ENCODE data around the gene GRB10.

GRCh38 chr7:50595491-50596102 lies 187.1 kb downstream of the GRB10 start:
- TF ChIP-seq NPAS2 (CRISPR knock-in tag; IDR thresholded peaks at IDR 0.05; ENCODE audit: borderline replicate concordance) (no peak), POLR2A (IDR thresholded peaks at IDR 0.05; ENCODE audit: low read length) (no peak), EP300 (IDR thresholded peaks at IDR 0.05) (no peak), HOXA7 (CRISPR knock-in tag; IDR thresholded peaks at IDR 0.05) (no peak), RFX5 (IDR thresholded peaks at IDR 0.05) (no peak), RCOR1 (IDR thresholded peaks at IDR 0.05; ENCODE audit: low read depth, low read length) (no peak), JUN (IDR thresholded peaks at IDR 0.05) (no peak), MAFK (IDR thresholded peaks at IDR 0.05; ENCODE audit: partially characterized antibody) (no peak), CBX8 (IDR thresholded peaks at IDR 0.05) (no peak)
- TF ChIP-seq, protein P1, sequence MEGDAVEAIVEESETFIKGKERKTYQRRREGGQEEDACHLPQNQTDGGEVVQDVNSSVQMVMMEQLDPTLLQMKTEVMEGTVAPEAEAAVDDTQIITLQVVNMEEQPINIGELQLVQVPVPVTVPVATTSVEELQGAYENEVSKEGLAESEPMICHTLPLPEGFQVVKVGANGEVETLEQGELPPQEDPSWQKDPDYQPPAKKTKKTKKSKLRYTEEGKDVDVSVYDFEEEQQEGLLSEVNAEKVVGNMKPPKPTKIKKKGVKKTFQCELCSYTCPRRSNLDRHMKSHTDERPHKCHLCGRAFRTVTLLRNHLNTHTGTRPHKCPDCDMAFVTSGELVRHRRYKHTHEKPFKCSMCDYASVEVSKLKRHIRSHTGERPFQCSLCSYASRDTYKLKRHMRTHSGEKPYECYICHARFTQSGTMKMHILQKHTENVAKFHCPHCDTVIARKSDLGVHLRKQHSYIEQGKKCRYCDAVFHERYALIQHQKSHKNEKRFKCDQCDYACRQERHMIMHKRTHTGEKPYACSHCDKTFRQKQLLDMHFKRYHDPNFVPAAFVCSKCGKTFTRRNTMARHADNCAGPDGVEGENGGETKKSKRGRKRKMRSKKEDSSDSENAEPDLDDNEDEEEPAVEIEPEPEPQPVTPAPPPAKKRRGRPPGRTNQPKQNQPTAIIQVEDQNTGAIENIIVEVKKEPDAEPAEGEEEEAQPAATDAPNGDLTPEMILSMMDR (IDR thresholded peaks at IDR 0.05) = peak; percentile 38
- TF ChIP-seq, protein P2, sequence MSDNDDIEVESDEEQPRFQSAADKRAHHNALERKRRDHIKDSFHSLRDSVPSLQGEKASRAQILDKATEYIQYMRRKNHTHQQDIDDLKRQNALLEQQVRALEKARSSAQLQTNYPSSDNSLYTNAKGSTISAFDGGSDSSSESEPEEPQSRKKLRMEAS (IDR thresholded peaks at IDR 0.05) = no peak

All from A549 (cell line).